Keratinocyte (primary cell): ENCODE data around the gene TMEM161B. TPM values are rescaled to one million over a fixed set of nuclear protein-coding genes. Genes with fewer than 3 reads are reported as not detected.

ENCODE experiments used
- DNase-seq: peaks from one replicate; pipeline ENCODE4 v3.0.0-alpha.2; 2011; ENCODE audit warnings: low read depth, missing footprints, low spot score
- FAIRE-seq: peaks from 2 replicates; lab custom pipeline; 2011; peaks lifted over from hg19 to GRCh38; lab: Jason Lieb, UNC
- H2AFZ ChIP-seq: 2 replicates; pipeline ENCODE4 v1.6.0; 2012; ENCODE audit warnings: low read length, control low read depth, inconsistent platforms; ENCODE audit not compliant: control insufficient read depth
- H3K27ac ChIP-seq: 2 replicates; pipeline ENCODE4 v1.5.1; 2011; ENCODE audit warnings: low read length; ENCODE audit not compliant: control insufficient read depth, insufficient read depth
- H3K27me3 ChIP-seq: 3 replicates; pipeline ENCODE4 v1.6.0; 2011; ENCODE audit warnings: low read length; ENCODE audit not compliant: control insufficient read depth, insufficient read depth; ENCODE audit errors: extremely low read depth
- H3K36me3 ChIP-seq, 2 experiments: 2 replicates in 1 of 2; 3 replicates in 1 of 2; pipeline ENCODE4 v1.5.1; 2011; ENCODE audit warnings: low read length in 2 of 2, mild to moderate bottlenecking in 1 of 2; ENCODE audit not compliant: control insufficient read depth in 2 of 2, insufficient read depth in 2 of 2; ENCODE audit errors: extremely low read depth in 1 of 2
- H3K4me1 ChIP-seq: 3 replicates; pipeline ENCODE4 v1.5.1; 2011; ENCODE audit warnings: low read length; ENCODE audit not compliant: control insufficient read depth, insufficient read depth; ENCODE audit errors: extremely low read depth
- H3K4me2 ChIP-seq: 3 replicates; pipeline ENCODE4 v1.6.0; 2011; ENCODE audit warnings: low read depth, low read length; ENCODE audit not compliant: control insufficient read depth, insufficient read depth; ENCODE audit errors: extremely low read depth
- H3K4me3 ChIP-seq, 3 experiments: fragments of 200-600 bp in 1 of 3; sonication (generic) in 1 of 3; 2 replicates in 2 of 3; 3 replicates in 1 of 3; pipeline ENCODE4 v1.5.1; 2011 to 2016; ENCODE audit warnings: low read length in 3 of 3, mild to moderate bottlenecking in 3 of 3, control low read depth in 2 of 3, inconsistent platforms in 1 of 3, low read depth in 1 of 3, mixed read lengths in 1 of 3, mixed run types in 1 of 3, moderate library complexity in 1 of 3; ENCODE audit not compliant: control insufficient read depth in 2 of 3, insufficient read depth in 2 of 3; ENCODE audit errors: extremely low read depth in 1 of 3
- H3K79me2 ChIP-seq: 2 replicates; pipeline ENCODE4 v1.6.0; 2012; ENCODE audit warnings: low read length; ENCODE audit not compliant: control insufficient read depth, insufficient read depth
- H3K9ac ChIP-seq: 3 replicates; pipeline ENCODE4 v1.6.0; 2011; ENCODE audit warnings: low read length; ENCODE audit not compliant: control insufficient read depth, insufficient read depth; ENCODE audit errors: extremely low read depth
- H3K9me1 ChIP-seq: 3 replicates; pipeline ENCODE4 v1.6.0; 2011; ENCODE audit warnings: low read length; ENCODE audit not compliant: control insufficient read depth, insufficient read depth; ENCODE audit errors: extremely low read depth
- H3K9me3 ChIP-seq: 2 replicates; pipeline ENCODE4 v1.5.1; 2012; ENCODE audit warnings: low read depth, low read length; ENCODE audit not compliant: control insufficient read depth
- H4K20me1 ChIP-seq: 3 replicates; pipeline ENCODE4 v1.6.0; 2011; ENCODE audit warnings: low read length; ENCODE audit not compliant: control insufficient read depth, insufficient read depth; ENCODE audit errors: extremely low read depth
- CTCF ChIP-seq, 3 experiments: IDR thresholded peaks in 1 of 3; conservative IDR thresholded peaks in 1 of 3; optimal IDR thresholded peaks in 1 of 3; 2 replicates in 2 of 3; 3 replicates in 1 of 3; pipeline versions ENCODE3 to v1.5.1; 2011; ENCODE audit warnings: low read length in 3 of 3, mild to moderate bottlenecking in 3 of 3, moderate library complexity in 2 of 3, control low read depth in 1 of 3, inconsistent platforms in 1 of 3; ENCODE audit not compliant: insufficient read depth in 2 of 3; ENCODE audit errors: extremely low read depth in 1 of 3
- EZH2 ChIP-seq: IDR thresholded peaks from one replicate; pipeline ENCODE4 v1.6.1; 2012; ENCODE audit warnings: inconsistent platforms, mild to moderate bottlenecking, low read length, moderate library complexity
- dilution Hi-C: fragments of 300-500 bp; cut with MboI; formaldehyde crosslinking; loops from one replicate; pipeline ENCODE4 v1.7.0; 2020; ENCODE audit warnings: low sequenced_read_pairs; ENCODE audit not compliant: extremely low pct_ligation_motif_present
- polyA plus RNA-seq, 5 experiments: library from polyadenylated mRNA; depleted of rRNA in 3 of 5; stranded (reverse) in 3 of 5; stranded (forward) in 1 of 5; unstranded in 1 of 5; fragments of >200 nt; gene quantifications; 1 replicate in 1 of 5; 2 replicates in 3 of 5; 3 replicates in 1 of 5; pipeline versions ENCODE4 v1.2.1 to v1.2.3, GENCODE V29; 2011 to 2012; ENCODE audit warnings: missing spikeins in 2 of 5, low read depth in 1 of 5, low replicate concordance in 1 of 5

Gene TMEM161B
- polyA plus RNA-seq, 1 donor (not counting 4 experiments of a cell fraction or from before 2014, with no cell fraction given): 18.2 TPM

- dilution Hi-C loops: no loop called here
- Histone ChIP-seq H3K36me3 (no peaks in the 10 kb centered on the region), H3K4me3 (no peak overlapping the region), H3K79me2 (peaks cover 73% of the 10 kb centered on the region), H3K9ac (no peak overlapping the region), H3K9me3 (no peaks in the 10 kb centered on the region), H2AFZ (no peak overlapping the region), H3K27ac (no peak overlapping the region), H4K20me1 (peaks cover 2% of the 10 kb centered on the region), H3K9me1 (no peaks in the 10 kb centered on the region), H3K4me2 (no peak overlapping the region), H3K27me3 (no peaks in the 10 kb centered on the region), H3K4me1 (peaks cover 9% of the 10 kb centered on the region)
- no peak for TF ChIP-seq CTCF (optimal IDR thresholded peaks at IDR 0.05 in 1 of 3, IDR thresholded peaks at IDR 0.05 in 1 of 3, conservative IDR thresholded peaks at IDR 0.05 in 1 of 3; ENCODE audit: extremely low read depth in 1 of 3, insufficient read depth in 2 of 3, low read length in 3 of 3)
- no peak for TF ChIP-seq EZH2
- DNase-seq (no peak), FAIRE-seq (no peak)
These were observed 19.7 kb downstream of the TMEM161B start for GRCh38 chr5:88248743-88249540.

GRCh38 chr5:88248094-88248493, 20.6 kb downstream of the TMEM161B start:
- FAIRE-seq: no peak

More at GRCh38 chr5:88248094-88248493, 20.6 kb downstream of the TMEM161B start:
- H3K9me3 ChIP-seq: no peaks in the 10 kb centered on the region
- peaks cover 2% of the 10 kb centered on the region for H4K20me1 ChIP-seq
- no peak overlapping the region for H3K9ac ChIP-seq
- H3K9me1 ChIP-seq: no peaks in the 10 kb centered on the region
- H3K36me3 ChIP-seq: no peaks in the 10 kb centered on the region
- H3K79me2 ChIP-seq: peaks cover 70% of the 10 kb centered on the region
- TF ChIP-seq CTCF (optimal IDR thresholded peaks at IDR 0.05 in 1 of 3, IDR thresholded peaks at IDR 0.05 in 1 of 3, conservative IDR thresholded peaks at IDR 0.05 in 1 of 3; ENCODE audit: extremely low read depth in 1 of 3, insufficient read depth in 2 of 3, low read length in 3 of 3): no peak
- TF ChIP-seq EZH2: no peak
- dilution Hi-C loops: no loop called here
- no peak overlapping the region for H3K4me3 ChIP-seq
- no peak overlapping the region for H2AFZ ChIP-seq
- no peak for DNase-seq
- H3K4me2 ChIP-seq: no peak overlapping the region
- H3K27ac ChIP-seq: no peak overlapping the region
- H3K4me1 ChIP-seq: peaks cover 9% of the 10 kb centered on the region
- H3K27me3 ChIP-seq: no peaks in the 10 kb centered on the region
